Measurements from ENCODE around the gene CFI.
A peak's percentile ranks its signal among the peaks of the same experiment; 100 is the strongest.

The CFI gene

DNA sequence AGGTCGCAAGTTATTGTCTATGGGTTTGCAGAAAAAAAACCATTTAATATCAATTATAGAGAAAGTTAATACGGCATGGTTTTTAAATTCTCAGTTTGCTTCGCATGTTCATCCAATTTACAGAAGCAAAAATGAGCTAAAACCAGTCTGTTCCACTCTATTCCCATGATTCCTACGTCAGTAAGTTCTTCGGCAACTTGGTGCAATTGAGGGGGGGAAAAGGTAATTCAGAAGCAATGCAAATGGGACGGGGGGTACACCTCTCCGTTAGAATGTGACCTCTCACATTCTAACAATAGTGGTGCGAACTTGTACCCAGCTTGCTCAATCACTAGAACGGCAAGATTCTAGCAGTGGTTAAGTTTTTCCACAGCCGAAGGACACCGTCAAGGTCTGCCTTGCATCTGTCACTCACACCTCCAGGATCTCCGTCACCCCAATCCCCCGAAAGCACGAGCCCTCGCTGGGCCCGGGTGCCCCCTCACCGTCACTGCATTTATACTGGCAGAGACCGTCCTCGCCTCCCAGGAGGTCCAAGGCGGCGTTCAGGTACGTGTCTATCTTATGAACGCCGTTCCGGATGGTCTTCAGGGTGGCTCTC, 72.6 kb downstream of the CFI start:
- DNase-seq (ENCODE audit: low read depth in 2 of 2): peak; percentile 11 to 15
- peak overlapping the region; percentile 72 to 92 for H3K4me3 ChIP-seq (replicated peaks in 1 of 2; ENCODE audit: low read depth in 2 of 2, low read length in 2 of 2)
- TF ChIP-seq, protein P1, sequence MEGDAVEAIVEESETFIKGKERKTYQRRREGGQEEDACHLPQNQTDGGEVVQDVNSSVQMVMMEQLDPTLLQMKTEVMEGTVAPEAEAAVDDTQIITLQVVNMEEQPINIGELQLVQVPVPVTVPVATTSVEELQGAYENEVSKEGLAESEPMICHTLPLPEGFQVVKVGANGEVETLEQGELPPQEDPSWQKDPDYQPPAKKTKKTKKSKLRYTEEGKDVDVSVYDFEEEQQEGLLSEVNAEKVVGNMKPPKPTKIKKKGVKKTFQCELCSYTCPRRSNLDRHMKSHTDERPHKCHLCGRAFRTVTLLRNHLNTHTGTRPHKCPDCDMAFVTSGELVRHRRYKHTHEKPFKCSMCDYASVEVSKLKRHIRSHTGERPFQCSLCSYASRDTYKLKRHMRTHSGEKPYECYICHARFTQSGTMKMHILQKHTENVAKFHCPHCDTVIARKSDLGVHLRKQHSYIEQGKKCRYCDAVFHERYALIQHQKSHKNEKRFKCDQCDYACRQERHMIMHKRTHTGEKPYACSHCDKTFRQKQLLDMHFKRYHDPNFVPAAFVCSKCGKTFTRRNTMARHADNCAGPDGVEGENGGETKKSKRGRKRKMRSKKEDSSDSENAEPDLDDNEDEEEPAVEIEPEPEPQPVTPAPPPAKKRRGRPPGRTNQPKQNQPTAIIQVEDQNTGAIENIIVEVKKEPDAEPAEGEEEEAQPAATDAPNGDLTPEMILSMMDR (IDR thresholded peaks at IDR 0.05; ENCODE audit: low read depth, low read length): no peak

DNA sequence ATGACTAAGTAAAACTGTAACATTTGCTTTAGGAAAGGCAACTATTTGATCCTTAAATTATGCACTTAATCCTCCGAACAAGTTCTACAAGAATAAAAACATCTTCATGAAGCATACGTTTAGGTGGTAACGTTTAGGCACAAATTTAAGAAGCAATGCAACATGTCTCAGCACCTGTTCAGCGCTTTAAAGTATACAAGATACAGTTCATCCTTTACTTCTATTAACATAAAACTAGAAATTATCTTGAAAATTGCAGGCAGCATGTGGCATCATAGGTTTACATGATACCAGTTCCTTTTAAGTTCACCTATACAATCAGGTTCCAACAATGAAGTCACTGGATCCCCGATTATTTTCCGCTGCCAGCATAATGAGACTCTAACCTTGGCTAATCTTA, 73.4 kb downstream of the CFI start:
- TF ChIP-seq, protein P1 (IDR thresholded peaks at IDR 0.05; ENCODE audit: low read depth, low read length): no peak
- no peak overlapping the region for H3K4me3 ChIP-seq (replicated peaks in 1 of 2; ENCODE audit: low read depth in 2 of 2, low read length in 2 of 2)
- DNase-seq (ENCODE audit: low read depth in 2 of 2): no peak

DNA sequence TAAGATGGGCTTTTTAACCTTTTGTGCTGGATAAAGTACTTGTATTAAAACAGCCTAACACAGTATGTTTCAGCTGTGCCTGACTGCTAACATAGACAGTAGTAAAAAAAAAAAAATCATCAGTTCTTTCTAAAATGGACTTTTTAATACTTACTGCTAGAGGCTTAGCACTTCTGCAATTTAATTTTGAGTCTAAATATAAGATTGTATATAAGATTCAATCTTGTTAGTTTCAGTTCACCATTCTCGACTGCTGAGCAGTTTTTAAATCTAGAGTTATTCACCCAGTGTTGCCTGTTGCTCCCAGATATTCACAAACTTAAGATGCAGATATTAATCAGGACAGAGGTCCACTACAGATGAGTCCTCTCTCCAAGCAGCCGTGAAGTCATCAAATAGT, 78.7 kb downstream of the CFI start:
- TF ChIP-seq, protein P1 (IDR thresholded peaks at IDR 0.05; ENCODE audit: low read depth, low read length): no peak

GRCh38 chr4:109722357-109722756, 79.4 kb downstream of the CFI start:
- TF ChIP-seq, protein P1 (IDR thresholded peaks at IDR 0.05; ENCODE audit: low read depth, low read length): no peak
- no peak overlapping the region for H3K4me3 ChIP-seq (replicated peaks in 1 of 2; ENCODE audit: low read depth in 2 of 2, low read length in 2 of 2)
- DNase-seq (ENCODE audit: low read depth in 2 of 2): no peak

More for the DNA sequence above, 78.7 kb downstream of the CFI start:
- DNase-seq (ENCODE audit: low read depth in 2 of 2): no peak
- no peak overlapping the region for H3K4me3 ChIP-seq (replicated peaks in 1 of 2; ENCODE audit: low read depth in 2 of 2, low read length in 2 of 2)

DNA sequence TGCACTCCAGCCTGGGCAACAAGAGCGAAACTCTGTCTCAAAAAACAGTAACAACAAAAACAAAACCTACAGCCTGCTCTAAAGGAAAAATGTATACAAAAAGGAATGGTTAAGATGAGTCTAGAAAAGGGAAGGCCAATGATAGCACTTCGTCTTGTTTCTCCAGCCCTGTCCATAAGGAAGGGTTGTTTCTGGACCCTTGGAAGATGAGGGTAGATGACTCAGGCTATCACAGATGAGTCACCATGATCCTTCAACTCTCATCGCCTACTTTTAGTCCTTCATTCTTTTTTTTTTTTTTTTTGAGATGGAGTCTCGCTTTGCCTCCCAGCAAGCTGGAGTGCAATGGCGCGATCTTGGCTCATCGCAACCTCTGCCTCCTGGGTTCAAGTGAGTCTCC, 80.8 kb downstream of the CFI start:
- DNase-seq (ENCODE audit: low read depth in 2 of 2): peak in 1 of 2 donors; percentile 39
- no peak overlapping the region for H3K4me3 ChIP-seq (replicated peaks in 1 of 2; ENCODE audit: low read depth in 2 of 2, low read length in 2 of 2)
- TF ChIP-seq, protein P1 (IDR thresholded peaks at IDR 0.05; ENCODE audit: low read depth, low read length): no peak

DNA sequence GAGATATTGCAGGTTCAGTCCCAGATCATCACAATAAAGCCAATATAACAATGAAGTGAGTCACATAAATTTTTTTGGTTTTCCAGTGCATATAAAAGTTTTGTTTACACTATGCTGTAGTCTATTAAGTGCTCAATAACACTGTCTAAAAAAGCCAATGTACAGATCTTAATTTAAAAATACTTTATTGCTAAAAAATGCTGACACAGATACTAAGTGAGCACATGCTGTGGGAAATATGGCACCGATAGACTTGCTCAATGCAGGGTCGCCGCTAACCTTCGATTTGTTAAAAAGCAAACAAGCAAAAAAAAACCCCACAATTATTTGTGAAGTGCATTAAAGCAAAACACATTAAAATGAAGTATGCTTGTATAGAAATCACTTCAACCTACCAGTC, 82.2 kb downstream of the CFI start:
- H3K4me3 ChIP-seq (replicated peaks in 1 of 2; ENCODE audit: low read depth in 2 of 2, low read length in 2 of 2): no peak overlapping the region
- no peak for DNase-seq (ENCODE audit: low read depth in 2 of 2)
- TF ChIP-seq, protein P1 (IDR thresholded peaks at IDR 0.05; ENCODE audit: low read depth, low read length): no peak

GRCh38 chr4:109718759-109719158, 83.0 kb downstream of the CFI start:
- TF ChIP-seq, protein P1 (IDR thresholded peaks at IDR 0.05; ENCODE audit: low read depth, low read length): no peak
- DNase-seq (ENCODE audit: low read depth in 2 of 2): no peak
- no peak overlapping the region for H3K4me3 ChIP-seq (replicated peaks in 1 of 2; ENCODE audit: low read depth in 2 of 2, low read length in 2 of 2)

Data from cardiac fibroblast (primary cell).